Measurements from ENCODE around the gene DLL3. TPM values are rescaled to one million over a fixed set of nuclear protein-coding genes. Genes with fewer than 3 reads are reported as not detected.

The DLL3 gene
- total and polyA plus RNA-seq, 9 of the 15 experiments (the other 6 are each of a cell fraction or from before 2014, with no cell fraction given) = 0.80 to 6.3 (median 1.2) TPM

GRCh38 chr19:39480337-39481228 is 18.2 kb upstream of the DLL3 start, which contains the start of gene TIMM50 (continued):
- TF ChIP-seq CHD7 (IDR thresholded peaks at IDR 0.05; ENCODE audit: low read depth, low read length) (no peak), FOXP1 (CRISPR knock-in tag; IDR thresholded peaks at IDR 0.05) (peak; percentile 59; the same call in 1 of the 2 replicates), ZBTB40 (IDR thresholded peaks at IDR 0.05) (peak; percentile 49), ZBTB40 (CRISPR knock-in tag; IDR thresholded peaks at IDR 0.05) (no peak), JUNB (CRISPR knock-in tag; conservative IDR thresholded peaks at IDR 0.05) (no peak), ZNF124 (CRISPR knock-in tag; IDR thresholded peaks at IDR 0.05) (no peak)

Data from K562 (cell line).